Fibroblast of lung (primary cell): ENCODE data around the gene ZNF436.

Experiments
- EZH2 ChIP-seq: IDR thresholded peaks from 2 replicates; pipeline ENCODE4 v1.5.1; 2012; ENCODE audit warnings: low read length, control low read depth, mild to moderate bottlenecking; ENCODE audit errors: missing control alignments
- TF ChIP-seq, protein P1 (sequence below), 2 donors: IDR thresholded peaks in 1 of 2; conservative IDR thresholded peaks in 1 of 2; 1 replicate in 1 of 2; 2 replicates in 1 of 2; pipeline ENCODE4 v1.5.1; 2011 to 2012; ENCODE audit warnings: low read length in 2 of 2, control low read depth in 1 of 2, inconsistent platforms in 1 of 2, low read depth in 1 of 2, mild to moderate bottlenecking in 1 of 2

DNA sequence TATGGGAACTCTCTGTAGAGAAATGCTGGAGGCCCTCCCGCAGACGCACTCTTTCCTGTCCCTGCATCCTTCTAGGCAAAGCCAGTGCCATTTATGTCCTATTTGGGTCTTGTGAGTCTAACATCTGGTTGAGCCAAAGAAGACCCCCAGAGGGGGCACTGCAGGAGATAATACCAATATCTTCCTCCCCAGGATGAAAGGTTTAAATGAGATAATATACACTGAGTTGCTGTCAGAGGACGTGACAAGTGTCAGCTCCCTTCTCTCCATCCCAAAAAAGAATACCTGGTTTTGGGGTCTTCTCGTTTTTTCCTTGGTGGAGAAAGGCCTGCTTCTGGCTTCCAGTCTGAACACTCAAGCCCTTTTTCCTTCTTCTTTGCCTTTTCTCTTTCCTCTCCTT lies 47.3 kb upstream of the ZNF436 start:
- TF ChIP-seq, protein P1, sequence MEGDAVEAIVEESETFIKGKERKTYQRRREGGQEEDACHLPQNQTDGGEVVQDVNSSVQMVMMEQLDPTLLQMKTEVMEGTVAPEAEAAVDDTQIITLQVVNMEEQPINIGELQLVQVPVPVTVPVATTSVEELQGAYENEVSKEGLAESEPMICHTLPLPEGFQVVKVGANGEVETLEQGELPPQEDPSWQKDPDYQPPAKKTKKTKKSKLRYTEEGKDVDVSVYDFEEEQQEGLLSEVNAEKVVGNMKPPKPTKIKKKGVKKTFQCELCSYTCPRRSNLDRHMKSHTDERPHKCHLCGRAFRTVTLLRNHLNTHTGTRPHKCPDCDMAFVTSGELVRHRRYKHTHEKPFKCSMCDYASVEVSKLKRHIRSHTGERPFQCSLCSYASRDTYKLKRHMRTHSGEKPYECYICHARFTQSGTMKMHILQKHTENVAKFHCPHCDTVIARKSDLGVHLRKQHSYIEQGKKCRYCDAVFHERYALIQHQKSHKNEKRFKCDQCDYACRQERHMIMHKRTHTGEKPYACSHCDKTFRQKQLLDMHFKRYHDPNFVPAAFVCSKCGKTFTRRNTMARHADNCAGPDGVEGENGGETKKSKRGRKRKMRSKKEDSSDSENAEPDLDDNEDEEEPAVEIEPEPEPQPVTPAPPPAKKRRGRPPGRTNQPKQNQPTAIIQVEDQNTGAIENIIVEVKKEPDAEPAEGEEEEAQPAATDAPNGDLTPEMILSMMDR (conservative IDR thresholded peaks at IDR 0.05 in 1 of 2, IDR thresholded peaks at IDR 0.05 in 1 of 2; ENCODE audit: low read depth in 1 of 2, low read length in 2 of 2) = no peak
- no peak for TF ChIP-seq EZH2
